Measurements from ENCODE around the gene SLC6A3. TPM values are rescaled to one million over a fixed set of nuclear protein-coding genes. Genes with fewer than 3 reads are reported as not detected.

Gene SLC6A3
- total and polyA plus RNA-seq, 2 of the 13 experiments (the other 11 are each of a cell fraction or from before 2014, with no cell fraction given) = 0.01 TPM; not detected in 1

GRCh38 chr5:1483064-1483463 is 37.8 kb upstream of the SLC6A3 start (continued):
- no peak for TF ChIP-seq ZBTB46 (CRISPR knock-in tag; IDR thresholded peaks at IDR 0.05; ENCODE audit: borderline replicate concordance)
- TF ChIP-seq NR1H2 (CRISPR knock-in tag; IDR thresholded peaks at IDR 0.05; ENCODE audit: borderline replicate concordance, low read depth) = no peak

- ATAC-seq = no peak
- Histone ChIP-seq H3K27me3 (ENCODE audit: control insufficient read depth in 1 of 2, insufficient read depth in 2 of 2, low read length in 2 of 2) (no peaks in the 10 kb centered on the region), H3K36me3 (replicated peaks in 1 of 2; ENCODE audit: control insufficient read depth in 1 of 2, insufficient read depth in 2 of 2, low read length in 2 of 2) (peaks cover 21 to 50% of the 10 kb centered on the region in 2 experiments), H3K79me2 (ENCODE audit: insufficient read depth, low read length) (no peaks in the 10 kb centered on the region), H3K4me1 (ENCODE audit: insufficient read depth, low read length) (no peaks in the 10 kb centered on the region), H3K9ac (ENCODE audit: insufficient read depth, low read depth, low read length) (no peak overlapping the region), H3K27ac (ENCODE audit: extremely low read length, insufficient read depth, low read length) (no peak overlapping the region), H4K20me1 (ENCODE audit: insufficient read depth, low read length) (peaks cover 4% of the 10 kb centered on the region; the same call in 1 of the 2 replicates), H3K9me3 (ENCODE audit: low read length) (no peaks in the 10 kb centered on the region), H3K4me3 (replicated peaks in 1 of 3; ENCODE audit: insufficient read depth in 1 of 3, low read depth in 2 of 3, low read length in 3 of 3) (no peak overlapping the region), H3K4me2 (ENCODE audit: low read depth, low read length) (no peak overlapping the region), H2AFZ (ENCODE audit: low read length) (no peak overlapping the region)
- ChIA-PET POLR2A (no interaction called here), CTCF (ENCODE audit: low intra/inter-chr PET ratio, low total read pairs) (no interaction called here)
- no TSS peak for BruUV-seq (replicated peaks)
- intact Hi-C loops (cut with micrococcal nuclease; ENCODE audit: unreplicated experiment) = no loop called here
- in situ Hi-C loops (cut with HindIII; ENCODE audit: extremely low pct_ligation_motif_present, low pct_unique_long_range_greater_than_20kb) = no loop called here
- TF ChIP-seq SMC3 (IDR thresholded peaks at IDR 0.05; ENCODE audit: low read length) (no peak), ZNF773 (CRISPR knock-in tag; IDR thresholded peaks at IDR 0.05; ENCODE audit: borderline replicate concordance) (no peak), ATF7-NPFF (CRISPR knock-in tag; IDR thresholded peaks at IDR 0.05; ENCODE audit: low read depth) (no peak), SCMH1 (CRISPR knock-in tag; IDR thresholded peaks at IDR 0.05; ENCODE audit: borderline replicate concordance) (no peak), CREB1 (IDR thresholded peaks at IDR 0.05) (no peak), CREB1 (CRISPR knock-in tag; IDR thresholded peaks at IDR 0.05) (no peak), TRAFD1 (CRISPR knock-in tag; IDR thresholded peaks at IDR 0.05; ENCODE audit: borderline replicate concordance) (no peak)
- no peak for DNase-seq (ENCODE audit: low spot score)
- 98% methylated on average over 12 of the region's 12 CpGs for WGBS (ENCODE audit: low lambda C conversion rate)
- no peak for FAIRE-seq
Observed at GRCh38 chr5:1481959-1482331, 36.7 kb upstream of the SLC6A3 start.
